Smooth muscle cell of the pulmonary artery (primary cell): Measurements from ENCODE around the gene HRAS. TPM values are rescaled to one million over a fixed set of nuclear protein-coding genes. Genes with fewer than 3 reads are reported as not detected.

ENCODE experiments used
- total RNA-seq: library from RNA; depleted of rRNA; stranded (reverse); fragments of >200 nt; gene quantifications from 2 replicates; pipeline ENCODE4 v1.2.3, GENCODE V29; 2014

The HRAS gene
- total RNA-seq: 46.1 and 53.3 TPM in 2 replicates

DNA sequence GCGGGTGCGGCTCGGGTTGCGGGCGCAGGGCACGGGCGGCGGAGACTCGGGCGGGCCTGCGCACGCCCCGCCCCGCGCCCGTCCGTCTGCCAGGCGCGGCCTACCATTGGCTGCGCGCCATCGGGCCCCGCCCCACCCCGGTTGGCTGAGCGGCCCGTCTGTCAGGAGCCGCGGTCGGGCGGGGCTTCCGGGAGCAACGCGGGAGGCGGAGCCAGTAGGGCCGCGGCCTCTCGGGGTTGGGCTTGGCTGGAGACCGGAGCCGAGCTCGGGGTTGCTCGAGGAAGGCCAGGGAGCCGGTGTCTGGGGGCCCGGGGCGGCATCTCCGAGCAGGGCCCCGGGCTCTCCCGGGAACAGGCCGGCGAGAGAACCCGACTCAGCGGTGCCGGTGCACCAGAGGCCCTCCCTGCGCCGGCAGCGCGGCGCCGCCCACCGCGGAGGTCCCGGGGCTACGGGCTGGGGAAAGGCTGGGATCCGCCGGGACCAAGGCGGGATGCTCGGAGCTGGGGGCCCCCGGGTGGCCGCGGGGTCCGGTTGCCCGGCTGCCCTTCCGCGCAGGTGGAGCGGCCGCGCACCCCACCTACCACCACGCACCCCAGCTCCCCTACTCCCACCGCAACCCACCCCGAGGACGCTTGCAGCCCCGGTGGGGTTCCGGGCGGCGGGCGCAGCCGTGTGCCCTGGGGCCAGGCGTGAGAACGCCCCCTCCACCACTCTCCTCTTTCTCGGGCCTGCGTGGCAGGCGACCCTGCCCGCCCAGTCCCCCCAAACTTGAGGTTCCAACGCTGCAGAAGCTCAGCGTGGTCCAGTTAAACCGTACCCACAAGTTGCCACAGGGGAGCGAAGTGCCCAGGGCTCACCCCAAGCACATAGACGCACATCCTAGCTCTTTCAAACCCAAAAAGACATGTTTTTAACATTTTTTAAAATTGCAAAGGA, at the start of gene HRAS:
HRAS (minus strand) TSS at position 58 of the 936 bp plus-strand sequence.

DNA sequence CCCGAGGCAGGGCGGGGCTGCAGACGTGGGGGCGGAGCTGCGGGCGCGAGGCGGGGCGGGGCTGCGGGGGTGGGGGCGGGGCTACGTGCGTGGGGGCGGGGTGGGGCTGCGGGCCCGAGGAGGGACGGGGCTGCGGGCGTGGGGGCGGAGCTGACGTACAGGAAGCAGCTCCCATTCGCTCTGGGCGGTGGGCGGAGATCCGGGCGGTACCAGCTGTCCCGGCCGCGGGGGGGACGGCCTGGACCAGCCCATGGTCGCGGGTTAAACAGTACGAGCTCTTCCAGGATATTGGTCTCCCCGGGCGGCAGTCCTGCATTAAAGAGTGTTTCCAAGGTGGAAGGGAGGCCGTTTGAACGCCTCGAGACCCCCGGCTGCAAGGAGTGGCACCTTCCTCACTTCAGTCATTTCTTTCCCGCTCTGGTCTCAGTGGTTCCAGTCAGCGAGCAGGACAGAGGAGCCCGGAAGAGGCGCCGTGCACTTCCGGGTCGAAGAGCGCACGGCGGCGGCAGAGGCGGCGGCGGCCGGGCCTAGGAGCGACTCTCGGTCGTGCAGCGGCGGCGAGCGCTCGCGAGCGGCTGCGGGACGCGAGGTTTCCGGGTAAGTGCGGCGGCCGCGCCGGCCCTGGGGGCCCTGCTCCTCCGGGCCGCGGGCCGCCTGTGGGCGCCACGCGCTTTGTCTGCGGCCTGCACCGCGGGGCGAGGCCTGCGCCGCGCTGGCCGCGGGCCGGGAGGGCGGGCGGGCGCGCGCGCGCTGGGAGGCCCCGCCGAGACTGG, 40.8 kb upstream of the HRAS start, which contains the start of gene PHRF1:
PHRF1 (plus strand) TSS at position 475 of the 773 bp plus-strand sequence. CDS start 5,043 bp downstream, outside the sequence.

DNA sequence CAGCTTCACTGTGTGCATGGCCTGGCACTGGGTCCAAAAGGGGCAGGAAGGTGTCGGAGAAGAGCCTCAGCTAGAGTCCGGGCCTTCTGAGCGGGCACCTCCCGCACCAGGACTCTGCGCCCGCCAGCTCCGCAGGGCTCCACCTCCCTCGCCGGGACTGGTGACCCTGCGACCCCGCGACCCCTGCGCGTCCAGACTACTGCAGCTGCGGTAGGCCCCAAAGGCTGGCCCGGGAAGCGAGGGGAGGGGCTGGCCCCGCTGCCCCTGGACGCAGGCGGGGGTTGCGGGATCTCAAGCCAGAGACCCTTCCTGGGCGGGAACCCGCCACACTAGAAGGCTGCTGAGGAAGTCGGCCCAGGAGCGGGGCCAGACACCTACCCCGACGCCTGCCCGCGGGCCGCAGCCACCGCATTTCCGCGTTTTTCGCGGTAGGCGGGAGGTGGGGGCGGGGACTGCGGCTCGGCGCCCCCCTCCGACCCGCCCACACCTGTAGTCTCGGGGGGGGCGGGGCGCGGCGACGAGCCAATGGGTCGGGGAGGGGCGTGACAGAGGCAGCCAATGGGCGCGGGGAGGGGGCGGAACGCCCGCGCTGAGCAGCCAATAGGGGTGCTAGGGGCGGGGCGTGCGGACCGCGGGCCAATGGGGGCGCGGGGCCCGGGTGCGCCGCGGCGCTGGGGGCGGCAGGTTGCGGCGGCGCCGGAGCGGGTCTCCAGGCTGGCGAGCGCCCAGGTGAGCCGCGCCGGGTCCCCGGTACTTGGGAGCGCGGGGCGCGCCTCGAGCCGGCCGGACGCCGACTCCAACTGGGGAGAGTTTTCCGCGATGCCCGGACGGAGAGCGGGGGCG, 25.1 kb upstream of the HRAS start, which contains the start of the genes LMNTD2 and RASSF7:
LMNTD2 (minus strand) TSS at position 434 of the 843 bp plus-strand sequence; CDS start at position 412, 22 bp downstream.
RASSF7 (plus strand) TSS at position 666 of the 843 bp plus-strand sequence. CDS start 799 bp downstream, outside the sequence.

DNA sequence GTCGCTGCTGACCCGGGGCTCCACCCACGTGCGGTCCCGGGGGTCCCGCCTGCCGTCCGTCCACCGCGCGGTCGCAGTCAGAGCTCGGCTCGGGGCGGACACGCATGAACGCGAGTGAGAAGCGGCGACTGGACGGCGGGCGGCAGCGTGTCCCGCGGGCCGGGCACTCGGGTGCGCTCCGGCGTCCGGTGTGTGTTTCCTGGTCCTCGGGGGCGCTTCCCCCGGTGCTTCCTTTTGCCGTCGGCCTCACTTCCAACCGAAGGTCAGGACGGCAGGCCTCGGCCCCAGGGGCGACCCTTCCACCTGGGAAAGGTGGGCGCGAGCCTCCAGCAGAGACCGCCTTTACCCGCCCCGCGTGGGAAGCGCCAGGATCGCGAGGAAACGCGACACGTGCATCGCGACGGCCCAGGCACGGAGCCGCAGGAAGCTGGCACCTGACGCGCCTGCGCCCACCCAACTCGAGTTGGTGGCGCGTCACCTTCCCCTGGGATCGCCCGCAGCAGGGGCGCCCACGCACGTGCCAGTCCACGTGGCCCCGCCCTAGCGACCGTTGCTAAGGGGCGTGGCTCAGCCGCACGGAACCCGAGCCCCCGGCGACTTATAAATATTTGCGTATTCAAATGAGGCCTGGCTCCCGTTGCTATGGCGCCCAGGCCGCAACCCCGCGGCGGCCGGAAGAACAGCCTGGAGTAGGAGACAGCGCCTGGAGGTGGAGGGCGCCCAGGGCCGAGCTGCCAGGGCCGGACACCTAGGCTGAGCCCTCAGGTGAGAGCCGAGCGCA, 1.7 kb upstream of the HRAS start, which contains the start of gene LRRC56:
LRRC56 (plus strand) TSS at position 687 of the 781 bp plus-strand sequence. CDS start 3,158 bp downstream, outside the sequence.

DNA sequence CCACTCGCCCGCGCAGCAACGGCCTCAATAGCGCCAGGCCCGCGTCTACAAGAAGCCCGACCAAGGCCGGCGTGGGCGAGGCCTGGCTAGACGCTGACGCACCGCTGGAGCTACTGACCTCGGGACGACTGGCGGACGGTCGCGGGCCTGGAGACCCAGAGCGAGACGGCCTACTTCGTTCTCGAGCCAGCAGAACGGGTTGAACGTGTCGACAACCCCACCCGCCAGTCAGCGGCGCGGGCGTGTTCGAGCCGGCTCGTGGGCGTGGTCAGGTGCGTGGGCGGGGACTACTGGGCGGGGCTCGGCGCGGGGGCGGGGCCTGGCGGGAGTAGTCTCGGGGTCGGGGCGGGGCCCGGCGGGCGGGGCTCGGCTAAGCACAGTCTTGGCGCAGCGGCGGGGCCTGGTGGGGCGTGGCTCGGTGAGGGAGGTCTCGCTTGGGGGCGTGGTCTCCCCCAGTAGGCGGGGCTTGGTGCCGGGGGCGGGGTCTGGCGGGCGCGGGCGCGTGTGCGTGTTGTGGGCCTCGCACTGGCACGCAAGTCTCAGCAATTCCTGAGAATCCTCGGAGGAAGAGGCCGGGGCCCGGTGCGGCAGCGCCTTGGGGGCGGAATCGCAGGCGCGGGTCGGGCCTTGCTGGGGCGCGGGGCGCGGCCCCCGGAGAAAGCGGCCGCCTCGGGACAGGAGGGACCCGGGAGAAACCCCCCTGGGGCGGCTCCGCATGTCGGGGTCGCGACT, 28.2 kb downstream of the HRAS start, which contains the start of gene RNH1:
RNH1 (minus strand) TSS at position 248 of the 732 bp plus-strand sequence. CDS start 5,080 bp downstream, outside the sequence.

Other genes with a start within 250 kb of the HRAS start
- gene PGGHG, start 246.4 kb downstream of the HRAS start, total RNA-seq: 14.9 and 25.8 TPM in 2 replicates
- not detected in 2 replicates for gene IFITM5, start 236.1 kb downstream of the HRAS start, total RNA-seq
- gene IFITM2, start 227.8 kb downstream of the HRAS start, total RNA-seq: 148 and 188 TPM in 2 replicates
- 31.5 and 106 TPM in 2 replicates for gene IFITM1, start 221.5 kb downstream of the HRAS start, total RNA-seq
- gene IFITM3, start 214.7 kb downstream of the HRAS start, total RNA-seq: 135 and 137 TPM in 2 replicates
- gene B4GALNT4, start 166.1 kb downstream of the HRAS start, total RNA-seq: 2.2 and 11.6 TPM in 2 replicates
- gene PKP3, start 141.4 kb downstream of the HRAS start, total RNA-seq: 0.56 and 0.65 TPM in 2 replicates
- gene SIGIRR, start 120.6 kb downstream of the HRAS start, total RNA-seq: 11.1 and 14.8 TPM in 2 replicates
- not detected in 2 replicates for gene ANO9, start 93.6 kb downstream of the HRAS start, total RNA-seq
- gene PTDSS2, start 85.3 kb downstream of the HRAS start, total RNA-seq: 30.7 and 49.7 TPM in 2 replicates
- gene RNH1, start 28.3 kb downstream of the HRAS start, total RNA-seq: 279 and 507 TPM in 2 replicates
- 0.52 and 1.1 TPM in 2 replicates for gene LRRC56, start 2.0 kb upstream of the HRAS start, total RNA-seq
- 0.39 and 0.73 TPM in 2 replicates for gene LMNTD2, start 25.2 kb upstream of the HRAS start, total RNA-seq
- 4.3 and 13.4 TPM in 2 replicates for gene RASSF7, start 25.4 kb upstream of the HRAS start, total RNA-seq
- gene PHRF1, start 40.9 kb upstream of the HRAS start, total RNA-seq: 26.8 and 30.7 TPM in 2 replicates
- 6.1 and 8.4 TPM in 2 replicates for gene IRF7, start 80.4 kb upstream of the HRAS start, total RNA-seq
- not detected in 2 replicates for gene CDHR5, start 89.4 kb upstream of the HRAS start, total RNA-seq
- gene SCT, start 91.6 kb upstream of the HRAS start, total RNA-seq: not detected in 2 replicates
- 0.07 and 0.23 TPM in 2 replicates for gene DRD4, start 101.7 kb upstream of the HRAS start, total RNA-seq
- gene DEAF1, start 159.6 kb upstream of the HRAS start, total RNA-seq: 33.0 and 50.5 TPM in 2 replicates
- 7.4 and 8.3 TPM in 2 replicates for gene TMEM80, start 160.2 kb upstream of the HRAS start, total RNA-seq
- 22.9 and 44.8 TPM in 2 replicates for gene EPS8L2, start 170.7 kb upstream of the HRAS start, total RNA-seq
- gene TALDO1, start 211.9 kb upstream of the HRAS start, total RNA-seq: 135 and 192 TPM in 2 replicates
- gene GATD1, start 241.9 kb upstream of the HRAS start, total RNA-seq: 26.1 and 44.4 TPM in 2 replicates